ENCODE data around the gene OR5K2. TPM values are rescaled to one million over a fixed set of nuclear protein-coding genes. Genes with fewer than 3 reads are reported as not detected.

Gene OR5K2
- under 1 TPM in 1 of 10 donors, not detected in 9; 0.38 TPM for polyA plus RNA-seq (ENCODE audit: insufficient read length in 10 of 10)
- long read RNA-seq, donor 1 = 0 reads
- long read RNA-seq, donor 2, partial matches to known transcripts = 0 of 1 reads
- long read RNA-seq, donor 2, other reads (novel, unspliced or antisense) = 0 of 1 reads
- long read RNA-seq, donor 3 = 0 reads
- long read RNA-seq, donor 4 = 0 reads
- long read RNA-seq, donor 5 = 0 reads
- long read RNA-seq, donor 6 = 0 reads
- long read RNA-seq, donor 7 = 0 reads
- long read RNA-seq, donor 8 = 0 reads
- long read RNA-seq, donor 9 = 0 reads

GRCh38 chr3:98497381-98497780 lies at the start of gene OR5K2:
Gene OR5K2, plus strand, starts transcription at chr3:98497681. Its CDS starts 0 bp downstream, at chr3:98497681.
- no peak for DNase-seq

GRCh38 chr3:98449606-98450193 lies 47.8 kb upstream of the OR5K2 start:
- DNase-seq = no peak

GRCh38 chr3:98450372-98450771 lies 47.1 kb upstream of the OR5K2 start:
- DNase-seq = no peak

- DNase-seq = no peak
Observed at GRCh38 chr3:98453827-98454226, 43.7 kb upstream of the OR5K2 start.

GRCh38 chr3:98454929-98455328 lies 42.6 kb upstream of the OR5K2 start:
- no peak for DNase-seq

- no peak for DNase-seq
Observed at GRCh38 chr3:98457543-98457942, 39.9 kb upstream of the OR5K2 start.

- no peak for DNase-seq
Observed at GRCh38 chr3:98460220-98460619, 37.3 kb upstream of the OR5K2 start.

- DNase-seq = no peak
Observed at GRCh38 chr3:98462901-98463300, 34.6 kb upstream of the OR5K2 start, which contains the start of gene OR5K1. Gene OR5K1, plus strand, starts transcription at chr3:98463201. Its CDS starts 6,376 bp downstream, at chr3:98469577.

GRCh38 chr3:98482717-98483482 lies 14.6 kb upstream of the OR5K2 start:
- peak in 1 of 3 donors; percentile 0 for DNase-seq

- no peak for DNase-seq
Observed at GRCh38 chr3:98483626-98484025, 13.9 kb upstream of the OR5K2 start.

- DNase-seq = no peak
Observed at GRCh38 chr3:98500019-98500418, 2.5 kb downstream of the OR5K2 start.

- DNase-seq = no peak
Observed at GRCh38 chr3:98501270-98501669, 3.8 kb downstream of the OR5K2 start.

- DNase-seq = no peak
Observed at GRCh38 chr3:98501863-98502576, 4.5 kb downstream of the OR5K2 start.

- no peak for DNase-seq
Observed at GRCh38 chr3:98504539-98504938, 7.1 kb downstream of the OR5K2 start.

GRCh38 chr3:98508582-98508981 lies 11.1 kb downstream of the OR5K2 start:
- no peak for DNase-seq

GRCh38 chr3:98512576-98512975 lies 15.1 kb downstream of the OR5K2 start:
- no peak for DNase-seq

GRCh38 chr3:98513091-98513511 lies 15.6 kb downstream of the OR5K2 start:
- DNase-seq = no peak

GRCh38 chr3:98513736-98514135 lies 16.3 kb downstream of the OR5K2 start:
- no peak for DNase-seq

- no peak for DNase-seq
Observed at GRCh38 chr3:98514948-98515347, 17.5 kb downstream of the OR5K2 start.

- DNase-seq = no peak
Observed at GRCh38 chr3:98518816-98519215, 21.3 kb downstream of the OR5K2 start.

- no peak for DNase-seq
Observed at GRCh38 chr3:98519351-98519750, 21.9 kb downstream of the OR5K2 start.

- peak in 2 of 3 donors; percentile 57 to 61 for DNase-seq
Observed at GRCh38 chr3:98521897-98522543, 24.5 kb downstream of the OR5K2 start.
